ENCODE results near the gene DBX1.

DNA sequence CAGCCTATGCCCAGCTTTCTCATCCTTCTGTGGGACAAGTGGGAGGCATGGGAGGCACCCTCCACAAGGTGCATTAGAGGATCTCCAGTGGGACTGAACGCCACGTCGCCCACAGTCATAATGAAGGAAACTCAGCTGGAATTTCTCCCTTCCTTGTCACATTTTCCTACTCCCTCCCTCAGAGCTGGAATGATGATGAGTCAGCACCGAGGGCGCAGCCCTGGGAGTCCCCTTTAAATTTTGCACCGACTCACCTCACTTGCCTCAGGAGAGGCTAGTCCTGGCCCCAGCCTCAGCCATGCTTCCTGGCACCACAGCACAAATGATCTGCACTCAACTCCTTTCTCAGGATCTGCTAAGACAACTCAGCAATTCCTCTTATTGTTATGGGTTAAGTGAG is 34.3 kb downstream of the DBX1 start:
- TF ChIP-seq, protein P1, sequence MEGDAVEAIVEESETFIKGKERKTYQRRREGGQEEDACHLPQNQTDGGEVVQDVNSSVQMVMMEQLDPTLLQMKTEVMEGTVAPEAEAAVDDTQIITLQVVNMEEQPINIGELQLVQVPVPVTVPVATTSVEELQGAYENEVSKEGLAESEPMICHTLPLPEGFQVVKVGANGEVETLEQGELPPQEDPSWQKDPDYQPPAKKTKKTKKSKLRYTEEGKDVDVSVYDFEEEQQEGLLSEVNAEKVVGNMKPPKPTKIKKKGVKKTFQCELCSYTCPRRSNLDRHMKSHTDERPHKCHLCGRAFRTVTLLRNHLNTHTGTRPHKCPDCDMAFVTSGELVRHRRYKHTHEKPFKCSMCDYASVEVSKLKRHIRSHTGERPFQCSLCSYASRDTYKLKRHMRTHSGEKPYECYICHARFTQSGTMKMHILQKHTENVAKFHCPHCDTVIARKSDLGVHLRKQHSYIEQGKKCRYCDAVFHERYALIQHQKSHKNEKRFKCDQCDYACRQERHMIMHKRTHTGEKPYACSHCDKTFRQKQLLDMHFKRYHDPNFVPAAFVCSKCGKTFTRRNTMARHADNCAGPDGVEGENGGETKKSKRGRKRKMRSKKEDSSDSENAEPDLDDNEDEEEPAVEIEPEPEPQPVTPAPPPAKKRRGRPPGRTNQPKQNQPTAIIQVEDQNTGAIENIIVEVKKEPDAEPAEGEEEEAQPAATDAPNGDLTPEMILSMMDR (IDR thresholded peaks at IDR 0.05), result no peak
- no peak for TF ChIP-seq POLR2A (IDR thresholded peaks at IDR 0.05)

Measured in testis (tissue), 2 donors.